ENCODE results near the gene MIPEP.

GRCh38 chr13:23828086-23828485 lies 61.1 kb downstream of the MIPEP start:
- no peak for TF ChIP-seq HCFC1 (IDR thresholded peaks at IDR 0.05; ENCODE audit: low read depth, low read length)
- no peak for TF ChIP-seq FOXM1 (IDR thresholded peaks at IDR 0.05; ENCODE audit: low read depth)
- TF ChIP-seq FOXM1 (CRISPR knock-in tag; IDR thresholded peaks at IDR 0.05; ENCODE audit: low read depth): no peak
- no peak for TF ChIP-seq ZFP1 (CRISPR knock-in tag; IDR thresholded peaks at IDR 0.05)
- TF ChIP-seq CTCF (IDR thresholded peaks at IDR 0.05 in 2 of 3, conservative IDR thresholded peaks at IDR 0.05 in 1 of 3; ENCODE audit: insufficient read depth in 2 of 3, low read depth in 1 of 3, low read length in 3 of 3): no peak
- no peak for TF ChIP-seq EP300 (IDR thresholded peaks at IDR 0.05; ENCODE audit: low read length)
- no peak for TF ChIP-seq FOXA1 (IDR thresholded peaks at IDR 0.05; ENCODE audit: borderline replicate concordance)
- TF ChIP-seq ZFP36 (IDR thresholded peaks at IDR 0.05; ENCODE audit: low read depth, low read length, partially characterized antibody): no peak
- no peak for TF ChIP-seq HEY1 (CRISPR knock-in tag; IDR thresholded peaks at IDR 0.05; ENCODE audit: borderline replicate concordance)
- TF ChIP-seq SP1 (CRISPR knock-in tag; IDR thresholded peaks at IDR 0.05): no peak
- no peak for TF ChIP-seq GTF3C2 (IDR thresholded peaks at IDR 0.05; ENCODE audit: borderline replicate concordance, extremely low read depth, insufficient read length)
- no peak for TF ChIP-seq HOXB6 (CRISPR knock-in tag; IDR thresholded peaks at IDR 0.05; ENCODE audit: borderline replicate concordance)

Measured in K562 (cell line).